ENCODE measurements around the gene SLC16A3. TPM values are rescaled to one million over a fixed set of nuclear protein-coding genes. Genes with fewer than 3 reads are reported as not detected.

SLC16A3 gene
- total RNA-seq, result 21.9 TPM
- 10 to 100 TPM; 21.9 to 47.3 (median 33.4) TPM for polyA plus RNA-seq (ENCODE audit: insufficient read depth in 1 of 8, insufficient read length in 8 of 8, low replicate concordance in 1 of 8)
- long read RNA-seq, donor 1, full-length matches to known transcripts, result 3 of 23 reads
- long read RNA-seq, donor 1, partial matches to known transcripts, result 15 of 23 reads
- long read RNA-seq, donor 1, other reads (novel, unspliced or antisense), result 5 of 23 reads
- long read RNA-seq, donor 2, result 0 reads
- long read RNA-seq, donor 3, partial matches to known transcripts, result 15 of 42 reads
- long read RNA-seq, donor 3, other reads (novel, unspliced or antisense), result 24 of 42 reads
- long read RNA-seq, donor 4, full-length matches to known transcripts, result 4 of 4 reads
- long read RNA-seq, donor 4, partial matches to known transcripts, result 0 of 4 reads
- long read RNA-seq, donor 4, other reads (novel, unspliced or antisense), result 0 of 4 reads
- long read RNA-seq, donor 5, full-length matches to known transcripts, result 14 of 14 reads
- long read RNA-seq, donor 5, partial matches to known transcripts, result 0 of 14 reads
- long read RNA-seq, donor 5, other reads (novel, unspliced or antisense), result 0 of 14 reads
- long read RNA-seq, donor 6, transcript SLC16A3-214 (5 exons, 2,002 nt), result major isoform, 6 of 27 reads
- long read RNA-seq, donor 6, partial matches to known transcripts, result 0 of 27 reads
- long read RNA-seq, donor 6, other reads (novel, unspliced or antisense), result 21 of 27 reads
- long read RNA-seq, donor 7, transcript SLC16A3-214 (5 exons, 2,002 nt), result major isoform, 6 of 15 reads
- long read RNA-seq, donor 7, partial matches to known transcripts, result 8 of 15 reads
- long read RNA-seq, donor 7, other reads (novel, unspliced or antisense), result 0 of 15 reads
- long read RNA-seq, donor 8, partial matches to known transcripts, result 0 of 5 reads
- long read RNA-seq, donor 8, other reads (novel, unspliced or antisense), result 0 of 5 reads
- long read RNA-seq, donor 9, transcript SLC16A3-214 (5 exons, 2,002 nt), result major isoform, 6 of 6 reads
- long read RNA-seq, donor 9, partial matches to known transcripts, result 0 of 6 reads
- long read RNA-seq, donor 9, other reads (novel, unspliced or antisense), result 0 of 6 reads
- long read RNA-seq, donor 10, partial matches to known transcripts, result 0 of 2 reads
- long read RNA-seq, donor 10, other reads (novel, unspliced or antisense), result 0 of 2 reads
- long read RNA-seq, donor 11, full-length matches to known transcripts, result 14 of 23 reads
- long read RNA-seq, donor 11, partial matches to known transcripts, result 9 of 23 reads
- long read RNA-seq, donor 11, other reads (novel, unspliced or antisense), result 0 of 23 reads

- Histone ChIP-seq H3K4me1 (ENCODE audit: control insufficient read depth, insufficient read depth, low read length) (peaks cover 57% of the 10 kb centered on the region), H3K27ac (ENCODE audit: low read length) (peak within 1 kb of the TSS; percentile 62), H3K4me3 (ENCODE audit: low read length) (peak within 1 kb of the TSS; percentile 54), H3K36me3 (ENCODE audit: control insufficient read depth, insufficient read depth, low read length) (no peaks in the 10 kb centered on the region), H3K9me3 (replicated peaks; ENCODE audit: control insufficient read depth, low read depth, low read length) (no peaks in the 10 kb centered on the region), H3K27me3 (ENCODE audit: control insufficient read depth, insufficient read depth, low read length) (peaks cover 40% of the 10 kb centered on the region)
- DNase-seq, result peak; percentile 82
- WGBS (ENCODE audit: insufficient coverage), result 2% methylated on average over 103 of the region's 105 CpGs
These were observed at the start of gene SLC16A3 for GRCh38 chr17:82228842-82229697. Gene SLC16A3 (plus strand): TSS chr17:82229042. CDS start chr17:82236009, 6,967 bp downstream.

GRCh38 chr17:82179412-82179811 is 49.4 kb upstream of the SLC16A3 start:
- Histone ChIP-seq H3K4me3 (ENCODE audit: low read length) (no peak overlapping the region), H3K27me3 (ENCODE audit: control insufficient read depth, insufficient read depth, low read length) (no peaks in the 10 kb centered on the region), H3K9me3 (replicated peaks; ENCODE audit: control insufficient read depth, low read depth, low read length) (no peaks in the 10 kb centered on the region), H3K27ac (ENCODE audit: low read length) (no peak overlapping the region), H3K4me1 (ENCODE audit: control insufficient read depth, insufficient read depth, low read length) (no peaks in the 10 kb centered on the region), H3K36me3 (ENCODE audit: control insufficient read depth, insufficient read depth, low read length) (peaks cover 56% of the 10 kb centered on the region)
- no peak for DNase-seq
- WGBS (ENCODE audit: insufficient coverage), result 89% methylated on average over 13 of the region's 13 CpGs

GRCh38 chr17:82179946-82180475 is 48.8 kb upstream of the SLC16A3 start:
- WGBS (ENCODE audit: insufficient coverage), result 81% methylated on average over 10 of the region's 10 CpGs
- no peak for DNase-seq
- no peak overlapping the region for H3K4me3 ChIP-seq (ENCODE audit: low read length)
- H3K36me3 ChIP-seq (ENCODE audit: control insufficient read depth, insufficient read depth, low read length), result peaks cover 57% of the 10 kb centered on the region
- no peaks in the 10 kb centered on the region for H3K27me3 ChIP-seq (ENCODE audit: control insufficient read depth, insufficient read depth, low read length)
- no peak overlapping the region for H3K27ac ChIP-seq (ENCODE audit: low read length)
- no peaks in the 10 kb centered on the region for H3K9me3 ChIP-seq (replicated peaks; ENCODE audit: control insufficient read depth, low read depth, low read length)
- no peaks in the 10 kb centered on the region for H3K4me1 ChIP-seq (ENCODE audit: control insufficient read depth, insufficient read depth, low read length)

- no peaks in the 10 kb centered on the region for H3K27me3 ChIP-seq (ENCODE audit: control insufficient read depth, insufficient read depth, low read length)
- DNase-seq, result no peak
- WGBS (ENCODE audit: insufficient coverage), result 80% methylated on average over 25 of the region's 31 CpGs
- H3K36me3 ChIP-seq (ENCODE audit: control insufficient read depth, insufficient read depth, low read length), result peaks cover 57% of the 10 kb centered on the region
- no peak overlapping the region for H3K4me3 ChIP-seq (ENCODE audit: low read length)
- no peak overlapping the region for H3K27ac ChIP-seq (ENCODE audit: low read length)
- H3K9me3 ChIP-seq (replicated peaks; ENCODE audit: control insufficient read depth, low read depth, low read length), result no peaks in the 10 kb centered on the region
- H3K4me1 ChIP-seq (ENCODE audit: control insufficient read depth, insufficient read depth, low read length), result no peaks in the 10 kb centered on the region
These were observed 47.9 kb upstream of the SLC16A3 start for GRCh38 chr17:82180776-82181528.

GRCh38 chr17:82184761-82185160 is 44.1 kb upstream of the SLC16A3 start:
- WGBS (ENCODE audit: insufficient coverage), result 83% methylated on average over 2 of the region's 5 CpGs
- no peak for DNase-seq
- Histone ChIP-seq H3K4me3 (ENCODE audit: low read length) (no peak overlapping the region), H3K36me3 (ENCODE audit: control insufficient read depth, insufficient read depth, low read length) (peaks cover 45% of the 10 kb centered on the region), H3K4me1 (ENCODE audit: control insufficient read depth, insufficient read depth, low read length) (no peaks in the 10 kb centered on the region), H3K9me3 (replicated peaks; ENCODE audit: control insufficient read depth, low read depth, low read length) (no peaks in the 10 kb centered on the region), H3K27ac (ENCODE audit: low read length) (no peak overlapping the region), H3K27me3 (ENCODE audit: control insufficient read depth, insufficient read depth, low read length) (no peaks in the 10 kb centered on the region)

GRCh38 chr17:82186221-82186620 is 42.6 kb upstream of the SLC16A3 start:
- WGBS (ENCODE audit: insufficient coverage), result 93% methylated on average over 13 of the region's 15 CpGs
- H3K36me3 ChIP-seq (ENCODE audit: control insufficient read depth, insufficient read depth, low read length), result peaks cover 37% of the 10 kb centered on the region
- no peak for DNase-seq
- H3K9me3 ChIP-seq (replicated peaks; ENCODE audit: control insufficient read depth, low read depth, low read length), result no peaks in the 10 kb centered on the region
- no peaks in the 10 kb centered on the region for H3K27me3 ChIP-seq (ENCODE audit: control insufficient read depth, insufficient read depth, low read length)
- no peak overlapping the region for H3K27ac ChIP-seq (ENCODE audit: low read length)
- H3K4me3 ChIP-seq (ENCODE audit: low read length), result no peak overlapping the region
- H3K4me1 ChIP-seq (ENCODE audit: control insufficient read depth, insufficient read depth, low read length), result no peaks in the 10 kb centered on the region

GRCh38 chr17:82187500-82187899 is 41.3 kb upstream of the SLC16A3 start:
- H3K27me3 ChIP-seq (ENCODE audit: control insufficient read depth, insufficient read depth, low read length), result no peaks in the 10 kb centered on the region
- DNase-seq, result no peak
- H3K9me3 ChIP-seq (replicated peaks; ENCODE audit: control insufficient read depth, low read depth, low read length), result no peaks in the 10 kb centered on the region
- no peaks in the 10 kb centered on the region for H3K4me1 ChIP-seq (ENCODE audit: control insufficient read depth, insufficient read depth, low read length)
- H3K27ac ChIP-seq (ENCODE audit: low read length), result no peak overlapping the region
- WGBS (ENCODE audit: insufficient coverage), result 100% methylated on average over 3 of the region's 23 CpGs
- H3K4me3 ChIP-seq (ENCODE audit: low read length), result no peak overlapping the region
- H3K36me3 ChIP-seq (ENCODE audit: control insufficient read depth, insufficient read depth, low read length), result peaks cover 40% of the 10 kb centered on the region

GRCh38 chr17:82188001-82188961 is 40.6 kb upstream of the SLC16A3 start:
- Histone ChIP-seq H3K27me3 (ENCODE audit: control insufficient read depth, insufficient read depth, low read length) (no peaks in the 10 kb centered on the region), H3K27ac (ENCODE audit: low read length) (no peak overlapping the region), H3K9me3 (replicated peaks; ENCODE audit: control insufficient read depth, low read depth, low read length) (no peaks in the 10 kb centered on the region), H3K4me1 (ENCODE audit: control insufficient read depth, insufficient read depth, low read length) (no peaks in the 10 kb centered on the region), H3K4me3 (ENCODE audit: low read length) (no peak overlapping the region), H3K36me3 (ENCODE audit: control insufficient read depth, insufficient read depth, low read length) (peaks cover 41% of the 10 kb centered on the region)
- WGBS (ENCODE audit: insufficient coverage), result 85% methylated on average over 26 of the region's 26 CpGs
- DNase-seq, result no peak

Measured in muscle of leg (tissue), 16 donors.